Liver (tissue), 9 donors: ENCODE measurements around the gene MYCBPAP. TPM values are rescaled to one million over a fixed set of nuclear protein-coding genes. Genes with fewer than 3 reads are reported as not detected.
A peak's percentile ranks its signal among the peaks of the same experiment; 100 is the strongest.

Experiments used
- DNase-seq: peaks from one replicate; pipeline ENCODE4 v3.0.0-alpha.2; 2017; ENCODE audit warnings: low spot score
- H3K27ac ChIP-seq, 2 donors: one replicate each; pipeline ENCODE4 v1.7.0; 2013; ENCODE audit warnings: inconsistent platforms in 2 of 2, low read length in 2 of 2, control low read depth in 1 of 2, low read depth in 1 of 2, mild to moderate bottlenecking in 1 of 2
- H3K27me3 ChIP-seq, 4 donors: one replicate each; pipeline versions ENCODE4 v1.6.1 to v1.7.0; 2013; ENCODE audit warnings: low read length in 3 of 4, inconsistent platforms in 1 of 4, mild to moderate bottlenecking in 1 of 4, moderate library complexity in 1 of 4; ENCODE audit not compliant: control insufficient read depth in 4 of 4, insufficient read depth in 4 of 4
- H3K36me3 ChIP-seq, 4 donors: one replicate each; pipeline versions ENCODE4 v1.6.1 to v1.7.0; 2013; ENCODE audit warnings: low read length in 3 of 4, mild to moderate bottlenecking in 3 of 4, low read depth in 1 of 4, moderate library complexity in 1 of 4; ENCODE audit not compliant: control insufficient read depth in 4 of 4, insufficient read depth in 3 of 4
- H3K4me1 ChIP-seq, 4 donors: one replicate each; pipeline versions ENCODE4 v1.6.1 to v1.7.0; 2013; ENCODE audit warnings: low read length in 3 of 4, mild to moderate bottlenecking in 3 of 4, moderate library complexity in 1 of 4; ENCODE audit not compliant: control insufficient read depth in 4 of 4, insufficient read depth in 4 of 4
- H3K4me3 ChIP-seq, 3 donors: one replicate each; pipeline versions ENCODE4 v1.6.1 to v1.7.0; 2013; ENCODE audit warnings: low read length in 3 of 3, control low read depth in 1 of 3, low read depth in 1 of 3, mild to moderate bottlenecking in 1 of 3
- H3K9ac ChIP-seq, 2 donors: one replicate each; pipeline ENCODE4 v1.7.0; 2013; ENCODE audit warnings: low read length in 2 of 2, mild to moderate bottlenecking in 2 of 2, moderate library complexity in 2 of 2, control low read depth in 1 of 2, low read depth in 1 of 2
- H3K9me3 ChIP-seq, 4 donors: one replicate each; pipeline versions ENCODE4 v1.6.1 to v1.7.0; 2013; ENCODE audit warnings: low read length in 3 of 4; ENCODE audit not compliant: control insufficient read depth in 4 of 4
- ATF3 ChIP-seq: IDR thresholded peaks from 2 replicates; pipeline ENCODE4 v1.6.1; 2016; ENCODE audit warnings: antibody characterized with exemption
- CTCF ChIP-seq: fragments of 150-350 bp; IDR thresholded peaks from 2 replicates; pipeline ENCODE4 v1.5.1; 2017; ENCODE audit warnings: improper control_type of control experiment, low read depth, low read length; ENCODE audit not compliant: missing input control
- EGR1 ChIP-seq, 2 donors: IDR thresholded peaks; 2 replicates each; pipeline ENCODE4 v1.6.1; 2016 to 2018; ENCODE audit warnings: antibody characterized with exemption in 2 of 2, low read depth in 2 of 2
- FOXA2 ChIP-seq: IDR thresholded peaks from 2 replicates; pipeline ENCODE4 v1.6.1; 2016; ENCODE audit warnings: antibody characterized with exemption
- GABPA ChIP-seq, 2 donors: IDR thresholded peaks in 1 of 2; conservative IDR thresholded peaks in 1 of 2; 2 replicates each; pipeline ENCODE4 v1.6.1; 2016; ENCODE audit warnings: antibody characterized with exemption in 2 of 2, mild to moderate bottlenecking in 1 of 2, moderate library complexity in 1 of 2
- HNF4G ChIP-seq: IDR thresholded peaks from 2 replicates; pipeline ENCODE4 v1.6.1; 2016; ENCODE audit warnings: antibody characterized with exemption
- MAX ChIP-seq: IDR thresholded peaks from 2 replicates; pipeline ENCODE4 v1.6.1; 2016; ENCODE audit warnings: antibody characterized with exemption
- NR2F2 ChIP-seq: IDR thresholded peaks from 2 replicates; pipeline ENCODE4 v1.6.1; 2016; ENCODE audit warnings: antibody characterized with exemption
- RAD21 ChIP-seq, 2 donors: IDR thresholded peaks; 2 replicates each; pipeline ENCODE4 v1.6.1; 2016; ENCODE audit warnings: antibody characterized with exemption in 2 of 2, mild to moderate bottlenecking in 2 of 2
- SP1 ChIP-seq: IDR thresholded peaks from 2 replicates; pipeline ENCODE4 v1.6.1; 2018; ENCODE audit warnings: antibody characterized with exemption, mild to moderate bottlenecking
- TAF1 ChIP-seq: conservative IDR thresholded peaks from 2 replicates; pipeline ENCODE4 v1.6.1; 2016; ENCODE audit warnings: antibody characterized with exemption, mild to moderate bottlenecking
- YY1 ChIP-seq: IDR thresholded peaks from 2 replicates; pipeline ENCODE4 v1.6.1; 2016; ENCODE audit warnings: antibody characterized with exemption, mild to moderate bottlenecking
- WGBS: extraction: QIAGEN DNeasy Blood & Tissue Kit; methylation state at CpG from one replicate; pipeline ENCODE4 v1.1.7; 2013; 5-methylcytosine and 5-hydroxymethylcytosine counted together
- polyA plus RNA-seq, 2 donors: library from polyadenylated mRNA; stranded (reverse) in 1 of 2; unstranded in 1 of 2; fragments of 200-250 nt in 1 of 2; fragments of >200 nt in 1 of 2; fragmentation: Nextera tagmentation in 1 of 2; extraction: Ambion mirVana in 1 of 2; gene quantifications; one replicate each; pipeline versions ENCODE4 v1.2.1 to v1.2.3, GENCODE V29; 2013 to 2015
- total RNA-seq, 2 donors: library from RNA; depleted of rRNA; stranded (reverse); fragments of >200 nt; gene quantifications; one replicate each; pipeline ENCODE4 v1.2.3, GENCODE V29; 2014
- TF ChIP-seq, protein P1 (sequence below): IDR thresholded peaks from 2 replicates; pipeline ENCODE4 v1.6.1; 2016; ENCODE audit warnings: antibody characterized with exemption, mild to moderate bottlenecking
- TF ChIP-seq, protein P2 (sequence below): IDR thresholded peaks from 2 replicates; pipeline ENCODE4 v1.6.1; 2016; ENCODE audit warnings: antibody characterized with exemption
- donor health status: healthy.
- donor health status: healthy.
- donor health status: healthy.
- donor health status: healthy.
- donor health status: healthy.

Gene MYCBPAP
- total and polyA plus RNA-seq, 4 donors = 0.23 to 0.25 TPM; not detected in 2

- Histone ChIP-seq H3K9ac (peak overlapping the region; percentile 42 to 78), H3K4me3 (peak overlapping the region; percentile 37 to 62 (median 53)), H3K9me3 (no peaks in the 10 kb centered on the region), H3K36me3 (no peaks in the 10 kb centered on the region), H3K4me1 (peaks cover 4 to 16% (median 14%) of the 10 kb centered on the region in 4 donors), H3K27ac (peak overlapping the region in 1 of 2 donors; percentile 25), H3K27me3 (no peaks in the 10 kb centered on the region)
- 4% methylated on average over 82 of the region's 82 CpGs for WGBS
- DNase-seq = peak; percentile 87
- TF ChIP-seq EGR1 (IDR thresholded peaks at IDR 0.05; ENCODE audit: low read depth in 2 of 2) (peak; percentile 79 to 95), MAX (no peak), HNF4G (no peak)
Measured at GRCh38 chr17:50541716-50542688, 33.8 kb downstream of the MYCBPAP start.

DNA sequence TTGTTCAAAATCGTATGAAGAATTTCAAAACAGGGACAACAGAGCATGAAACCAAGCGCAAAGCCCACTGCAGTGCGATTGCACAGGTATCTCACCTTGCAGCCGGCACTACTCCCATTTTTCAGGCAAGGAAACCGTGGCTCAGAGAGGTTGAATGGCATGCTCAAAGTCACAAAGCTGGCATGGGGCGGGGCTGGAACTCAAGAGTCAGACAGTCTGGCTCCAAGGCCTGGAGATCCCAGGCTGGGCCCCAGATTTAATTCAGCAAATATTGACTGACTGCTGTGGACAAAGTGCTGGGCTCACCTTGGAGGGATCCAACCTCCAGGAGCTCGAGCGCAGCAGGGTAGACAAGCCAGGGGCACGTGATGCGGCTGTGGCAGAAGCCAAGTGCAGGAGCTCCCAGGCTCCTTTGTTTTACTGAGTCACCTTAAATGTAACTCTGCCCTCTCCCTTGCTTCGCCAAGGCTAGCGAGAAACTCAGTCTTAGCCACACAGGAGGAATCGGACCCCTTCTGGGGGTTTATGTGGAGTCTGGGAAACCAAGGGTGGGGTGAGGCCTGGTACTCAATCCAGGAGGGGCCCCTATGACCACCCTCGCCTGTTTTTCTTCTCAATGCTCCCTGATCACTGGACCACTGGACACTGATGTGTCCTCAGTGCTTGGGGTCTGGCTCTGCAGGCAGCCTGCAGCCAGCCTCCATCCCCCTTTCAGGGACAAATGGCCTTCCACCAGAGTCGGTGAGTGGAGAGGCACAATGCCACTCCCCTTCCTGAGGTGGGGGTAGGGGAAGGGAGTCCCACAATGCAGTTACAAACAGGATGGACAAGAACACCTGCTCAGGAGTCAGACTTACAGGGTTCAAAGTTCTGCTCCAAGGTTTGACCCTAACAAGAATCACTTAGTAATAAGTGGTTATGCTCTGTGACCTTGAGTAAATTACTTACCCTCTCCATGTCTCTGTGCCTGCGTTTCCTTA is 34.8 kb downstream of the MYCBPAP start:
- no peaks in the 10 kb centered on the region for H3K9me3 ChIP-seq
- H3K36me3 ChIP-seq = no peaks in the 10 kb centered on the region
- no peak for DNase-seq
- no peak overlapping the region for H3K4me3 ChIP-seq
- H3K4me1 ChIP-seq = peaks cover 6 to 27% (median 18%) of the 10 kb centered on the region in 4 donors
- TF ChIP-seq ATF3 = no peak
- TF ChIP-seq SP1 = no peak
- no peak for TF ChIP-seq TAF1
- TF ChIP-seq, protein P1, sequence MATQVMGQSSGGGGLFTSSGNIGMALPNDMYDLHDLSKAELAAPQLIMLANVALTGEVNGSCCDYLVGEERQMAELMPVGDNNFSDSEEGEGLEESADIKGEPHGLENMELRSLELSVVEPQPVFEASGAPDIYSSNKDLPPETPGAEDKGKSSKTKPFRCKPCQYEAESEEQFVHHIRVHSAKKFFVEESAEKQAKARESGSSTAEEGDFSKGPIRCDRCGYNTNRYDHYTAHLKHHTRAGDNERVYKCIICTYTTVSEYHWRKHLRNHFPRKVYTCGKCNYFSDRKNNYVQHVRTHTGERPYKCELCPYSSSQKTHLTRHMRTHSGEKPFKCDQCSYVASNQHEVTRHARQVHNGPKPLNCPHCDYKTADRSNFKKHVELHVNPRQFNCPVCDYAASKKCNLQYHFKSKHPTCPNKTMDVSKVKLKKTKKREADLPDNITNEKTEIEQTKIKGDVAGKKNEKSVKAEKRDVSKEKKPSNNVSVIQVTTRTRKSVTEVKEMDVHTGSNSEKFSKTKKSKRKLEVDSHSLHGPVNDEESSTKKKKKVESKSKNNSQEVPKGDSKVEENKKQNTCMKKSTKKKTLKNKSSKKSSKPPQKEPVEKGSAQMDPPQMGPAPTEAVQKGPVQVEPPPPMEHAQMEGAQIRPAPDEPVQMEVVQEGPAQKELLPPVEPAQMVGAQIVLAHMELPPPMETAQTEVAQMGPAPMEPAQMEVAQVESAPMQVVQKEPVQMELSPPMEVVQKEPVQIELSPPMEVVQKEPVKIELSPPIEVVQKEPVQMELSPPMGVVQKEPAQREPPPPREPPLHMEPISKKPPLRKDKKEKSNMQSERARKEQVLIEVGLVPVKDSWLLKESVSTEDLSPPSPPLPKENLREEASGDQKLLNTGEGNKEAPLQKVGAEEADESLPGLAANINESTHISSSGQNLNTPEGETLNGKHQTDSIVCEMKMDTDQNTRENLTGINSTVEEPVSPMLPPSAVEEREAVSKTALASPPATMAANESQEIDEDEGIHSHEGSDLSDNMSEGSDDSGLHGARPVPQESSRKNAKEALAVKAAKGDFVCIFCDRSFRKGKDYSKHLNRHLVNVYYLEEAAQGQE = no peak
- TF ChIP-seq CTCF = no peak
- no peak for TF ChIP-seq NR2F2
- TF ChIP-seq RAD21 (IDR thresholded peaks at IDR 0.05) = no peak
- no peak for TF ChIP-seq YY1
- no peak for TF ChIP-seq FOXA2
- no peak for TF ChIP-seq MAX
- TF ChIP-seq, protein P2, sequence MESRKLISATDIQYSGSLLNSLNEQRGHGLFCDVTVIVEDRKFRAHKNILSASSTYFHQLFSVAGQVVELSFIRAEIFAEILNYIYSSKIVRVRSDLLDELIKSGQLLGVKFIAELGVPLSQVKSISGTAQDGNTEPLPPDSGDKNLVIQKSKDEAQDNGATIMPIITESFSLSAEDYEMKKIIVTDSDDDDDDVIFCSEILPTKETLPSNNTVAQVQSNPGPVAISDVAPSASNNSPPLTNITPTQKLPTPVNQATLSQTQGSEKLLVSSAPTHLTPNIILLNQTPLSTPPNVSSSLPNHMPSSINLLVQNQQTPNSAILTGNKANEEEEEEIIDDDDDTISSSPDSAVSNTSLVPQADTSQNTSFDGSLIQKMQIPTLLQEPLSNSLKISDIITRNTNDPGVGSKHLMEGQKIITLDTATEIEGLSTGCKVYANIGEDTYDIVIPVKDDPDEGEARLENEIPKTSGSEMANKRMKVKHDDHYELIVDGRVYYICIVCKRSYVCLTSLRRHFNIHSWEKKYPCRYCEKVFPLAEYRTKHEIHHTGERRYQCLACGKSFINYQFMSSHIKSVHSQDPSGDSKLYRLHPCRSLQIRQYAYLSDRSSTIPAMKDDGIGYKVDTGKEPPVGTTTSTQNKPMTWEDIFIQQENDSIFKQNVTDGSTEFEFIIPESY = no peak
- no peak for TF ChIP-seq GABPA (IDR thresholded peaks at IDR 0.05 in 1 of 2, conservative IDR thresholded peaks at IDR 0.05 in 1 of 2)
- no peak overlapping the region for H3K27ac ChIP-seq
- no peak overlapping the region for H3K9ac ChIP-seq
- WGBS = 78% methylated on average over 16 of the region's 16 CpGs
- no peaks in the 10 kb centered on the region for H3K27me3 ChIP-seq
